Activated CD4-positive, alpha-beta T cell treated with anti-CD3 and anti-CD28 coated beads for 4 hours (primary cell): ENCODE measurements around the gene BRD7.
A peak's percentile ranks its signal among the peaks of the same experiment; 100 is the strongest.

Experiments
- DNase-seq, 2 donors: peaks; one replicate each; pipeline ENCODE4 v3.0.0-alpha.2; 2020

The BRD7 gene

DNA sequence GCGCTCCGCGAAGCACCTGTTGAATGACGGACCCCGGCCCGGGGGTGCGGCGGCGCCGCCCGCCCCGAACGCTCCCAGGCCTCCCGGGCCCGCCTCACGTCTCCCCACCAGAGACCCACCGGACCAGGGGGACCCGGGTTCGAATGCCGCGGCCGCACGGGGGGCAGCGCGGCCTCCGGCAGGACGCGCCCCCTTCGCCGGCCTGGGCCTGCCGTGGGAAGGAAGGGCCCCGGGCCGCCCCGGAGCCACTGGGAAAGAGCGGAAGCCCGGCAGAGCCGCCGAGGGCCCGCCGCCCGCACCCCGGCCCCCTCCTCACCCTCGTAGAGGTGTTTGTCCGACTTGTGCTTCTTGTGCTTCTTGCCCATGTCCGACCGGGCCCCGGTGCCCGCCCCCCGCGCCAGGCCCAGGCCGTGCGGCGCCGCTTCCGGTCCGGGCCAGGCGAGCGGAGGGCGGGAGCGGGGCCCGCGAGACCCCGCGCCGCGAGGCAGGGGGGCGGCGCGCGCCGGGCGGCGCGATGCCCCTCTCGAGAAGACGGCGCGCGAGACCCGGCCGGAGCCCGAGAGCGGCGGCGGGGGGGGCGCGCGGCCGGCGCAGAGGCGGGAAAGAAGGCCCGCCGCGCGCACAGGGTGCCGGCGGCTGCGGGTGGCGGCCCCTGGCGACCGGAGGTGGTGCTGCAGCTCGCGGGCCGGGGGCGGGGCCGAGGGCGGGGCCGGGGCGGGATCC lies at the start of gene BRD7:
Gene BRD7 (minus strand): TSS at position 579 of the 723 bp plus-strand sequence. CDS start 214 bp downstream, at position 365.
- peak; percentile 59 to 72 for DNase-seq

DNA sequence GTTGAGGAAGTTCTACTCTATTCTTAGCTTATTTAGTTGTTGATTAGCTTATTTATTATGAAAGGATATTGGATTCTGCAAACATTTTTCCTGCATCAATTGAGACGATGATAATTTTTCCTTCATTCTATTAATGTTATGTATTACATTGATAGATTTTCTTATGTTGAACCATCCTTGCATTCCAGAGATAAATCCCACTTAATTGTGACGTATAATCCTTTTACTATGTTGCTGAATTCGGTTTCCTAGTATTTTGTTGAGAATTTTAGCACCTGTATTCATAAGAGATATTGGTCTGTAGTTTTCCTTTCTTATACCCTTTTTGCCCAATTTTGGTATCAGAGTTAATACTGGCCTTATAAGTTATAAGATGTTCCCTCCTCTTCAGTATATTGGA lies 47.6 kb upstream of the BRD7 start:
- no peak for DNase-seq

DNA sequence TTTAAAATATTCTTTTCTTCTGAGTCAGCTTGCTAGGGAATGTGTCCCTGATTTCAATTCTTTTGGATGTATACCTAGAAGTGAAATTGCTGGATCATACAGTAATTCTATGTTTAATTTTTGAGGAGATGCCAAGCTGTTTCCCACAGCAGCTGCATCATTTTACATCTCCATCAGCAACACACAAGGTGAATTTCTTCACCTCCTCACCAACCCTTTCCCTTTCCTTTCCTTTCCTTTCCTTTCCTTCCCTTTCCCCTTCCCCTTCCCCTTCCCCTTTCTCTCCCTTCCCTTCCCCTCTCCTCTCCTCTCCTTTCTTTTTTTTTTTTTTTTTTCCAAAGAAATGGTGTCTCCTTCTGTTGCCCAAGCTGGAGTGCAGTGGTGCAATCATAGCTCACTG lies 45.4 kb upstream of the BRD7 start:
- no peak for DNase-seq

DNA sequence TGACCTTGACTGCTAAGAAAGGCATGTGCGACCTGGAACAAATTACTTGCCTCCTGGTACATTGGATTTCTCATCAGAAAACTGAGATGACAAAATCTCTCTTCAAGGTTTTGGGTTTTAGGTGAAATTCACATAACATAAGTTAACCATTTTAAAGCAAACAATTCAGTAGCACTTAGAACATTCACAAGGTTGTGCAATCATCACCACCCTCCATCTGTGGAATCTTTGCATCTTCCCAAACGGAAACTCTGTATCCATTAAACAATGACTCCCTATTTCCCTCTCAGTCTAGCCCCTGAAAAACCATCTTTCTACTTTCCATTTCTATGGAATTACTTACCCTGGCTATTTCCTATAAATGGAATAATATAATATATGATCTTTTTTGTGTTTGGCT lies 42.2 kb upstream of the BRD7 start:
- DNase-seq = no peak

DNA sequence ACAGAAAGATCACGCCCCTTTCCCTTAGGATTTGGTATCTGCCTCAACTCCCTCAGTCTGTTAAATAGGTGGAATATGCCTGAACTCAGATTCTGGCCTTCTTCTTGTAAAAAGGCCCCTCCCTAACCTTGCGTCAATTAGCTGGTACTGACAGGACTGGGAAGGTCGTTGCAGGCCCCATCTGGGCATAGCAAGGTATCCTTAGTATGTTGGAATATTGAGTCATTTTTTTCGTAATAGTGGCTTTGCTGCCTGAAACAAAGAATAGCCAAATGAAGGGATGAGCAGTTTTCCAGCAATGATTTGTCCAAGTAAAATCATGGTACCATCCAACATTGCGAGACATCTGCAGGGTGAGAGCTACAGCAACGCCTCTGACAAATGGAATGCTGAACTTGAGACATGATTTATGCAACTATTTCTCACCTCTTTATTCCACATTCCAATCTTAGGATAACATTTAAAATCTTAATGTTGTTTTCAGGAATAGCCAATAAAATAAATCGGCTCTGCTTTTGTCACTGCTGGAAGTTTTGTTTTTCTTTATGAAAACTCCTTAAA lies 39.3 kb upstream of the BRD7 start:
- no peak for DNase-seq

DNA sequence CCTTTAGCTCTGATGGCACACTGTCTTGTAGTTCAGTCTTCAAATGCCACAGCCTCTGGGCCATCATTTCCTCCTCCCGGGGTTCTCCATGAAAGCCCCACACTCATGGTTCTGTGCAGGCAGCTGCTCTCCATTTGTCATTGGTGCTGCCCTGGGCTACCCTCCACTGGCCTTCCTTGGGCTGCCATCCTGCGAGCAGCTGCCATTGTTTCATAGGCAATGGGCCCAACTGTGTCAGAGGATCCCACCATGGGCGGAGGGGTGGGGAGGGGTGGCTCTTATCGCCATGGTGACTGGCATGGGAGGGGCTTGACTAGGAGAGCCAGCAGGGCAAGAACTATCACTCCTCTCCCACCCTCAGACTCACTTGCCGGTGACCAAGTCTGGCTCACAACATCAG lies 38.6 kb upstream of the BRD7 start:
- no peak for DNase-seq

DNA sequence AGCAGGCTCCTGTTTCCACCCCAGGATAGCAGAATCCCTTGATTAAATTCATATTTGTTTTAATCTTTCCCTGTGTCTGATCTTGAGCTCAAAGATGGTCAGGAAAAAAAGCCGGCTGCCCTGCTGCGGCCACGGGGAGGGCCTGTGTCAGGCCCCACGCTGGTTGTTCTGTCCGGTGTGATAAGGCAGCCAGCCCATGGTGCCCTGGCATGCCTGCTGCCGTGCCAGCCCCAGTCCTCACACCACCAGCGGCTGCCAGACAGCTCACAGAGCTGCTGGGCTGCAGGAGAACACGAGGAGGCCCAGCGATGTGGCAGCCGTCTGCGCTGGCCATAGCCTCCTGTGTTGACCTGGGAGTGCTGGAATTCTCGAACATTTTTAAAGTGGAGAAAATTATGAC lies 34.7 kb upstream of the BRD7 start:
- no peak for DNase-seq

DNA sequence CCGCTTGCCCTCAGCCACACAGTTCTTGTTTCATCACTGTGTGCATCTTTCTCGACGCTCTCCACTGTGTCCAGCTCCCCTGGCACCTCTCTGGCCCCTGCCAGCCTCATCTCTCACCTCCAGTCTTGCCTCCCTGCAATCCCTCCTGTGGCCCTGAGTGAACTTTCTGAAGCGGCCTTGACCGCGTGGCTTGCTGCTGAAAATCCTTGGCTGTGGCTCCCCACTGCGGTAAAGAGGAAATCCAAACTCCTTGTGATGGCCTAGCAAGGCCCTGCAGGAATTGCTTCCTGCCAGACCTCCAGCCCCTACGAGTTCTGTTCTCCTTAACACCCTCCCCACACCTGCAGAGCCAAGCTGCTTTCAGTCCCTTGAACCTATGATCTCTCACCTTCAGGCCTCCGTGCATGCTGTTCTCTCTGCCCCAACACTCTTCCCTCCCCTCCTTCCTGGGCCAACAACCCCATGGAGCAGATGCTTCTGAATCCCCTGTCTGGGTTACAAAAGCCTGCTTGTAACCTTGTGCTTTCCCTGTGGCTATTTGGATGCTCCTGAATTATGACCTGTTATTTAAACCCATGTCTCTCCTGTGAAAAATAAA lies 33.6 kb upstream of the BRD7 start:
- no peak for DNase-seq

DNA sequence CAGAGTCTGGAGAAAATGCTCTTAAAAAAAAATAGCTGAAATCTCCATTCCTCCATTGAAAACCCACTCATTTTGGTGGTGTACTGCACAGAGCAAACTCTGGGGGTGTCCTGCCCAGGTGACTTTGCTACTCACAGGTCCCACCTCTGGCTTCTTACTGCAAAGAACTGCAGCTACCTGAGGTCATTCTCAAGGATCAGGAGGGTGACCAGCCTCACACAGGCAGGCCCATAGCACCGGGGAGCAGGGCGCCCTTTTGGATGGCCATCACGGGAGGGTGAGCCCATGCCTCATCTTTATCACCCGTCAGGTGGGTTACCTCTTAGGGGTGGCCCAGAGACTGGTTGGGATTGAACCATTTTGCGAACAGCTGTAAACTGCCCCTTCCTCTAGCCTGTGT lies 32.6 kb upstream of the BRD7 start:
- no peak for DNase-seq

DNA sequence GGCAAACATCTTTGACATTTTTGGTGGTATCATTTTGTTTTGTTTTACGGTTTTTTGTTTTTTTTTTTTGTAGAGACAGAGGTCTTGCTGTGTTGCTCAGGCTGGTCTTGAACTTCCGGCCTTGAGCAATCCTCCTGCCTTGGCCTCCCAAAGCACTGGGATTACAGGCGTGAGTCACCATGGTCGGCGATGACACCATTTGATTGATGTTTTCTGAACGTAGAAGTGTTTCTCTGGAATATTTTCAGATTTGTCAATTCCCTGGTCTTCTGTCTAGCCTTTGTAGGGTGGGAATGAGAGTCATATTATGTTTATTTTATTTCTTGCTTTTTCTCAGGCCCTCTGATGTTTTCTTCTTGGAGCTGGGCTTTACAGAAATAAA lies 32.2 kb upstream of the BRD7 start:
- DNase-seq = no peak

DNA sequence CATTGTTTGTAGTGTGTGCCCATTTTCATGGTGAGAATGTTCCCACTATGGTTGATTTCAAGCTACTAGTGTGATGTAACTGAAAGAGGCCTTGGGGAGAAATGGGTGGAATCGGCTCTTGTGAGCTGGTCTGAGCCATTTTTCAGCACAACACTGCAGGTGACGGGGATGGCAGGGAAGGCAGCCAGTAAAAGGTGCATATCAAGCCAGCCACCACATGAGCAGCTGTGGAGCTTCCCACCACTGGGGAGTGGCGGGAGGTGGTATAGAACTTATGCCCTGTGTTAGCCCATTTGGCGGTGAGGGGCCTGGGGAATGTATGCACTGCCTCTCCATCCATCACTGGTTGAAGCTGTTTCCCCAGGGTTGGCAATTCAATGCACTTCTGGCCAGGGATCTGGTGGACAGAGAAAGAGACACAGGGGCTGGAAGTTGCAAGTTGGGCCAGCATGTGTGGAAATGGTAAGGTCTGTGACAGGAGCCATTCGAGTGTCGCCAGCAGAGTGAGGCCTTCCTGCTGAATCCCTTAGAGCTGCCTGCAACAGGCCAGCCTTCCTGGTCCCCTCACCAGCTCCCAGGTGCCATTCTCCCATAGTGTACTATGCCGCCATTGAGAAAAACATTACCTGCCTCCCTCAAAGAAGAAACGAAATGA lies 31.7 kb upstream of the BRD7 start:
- DNase-seq = no peak

DNA sequence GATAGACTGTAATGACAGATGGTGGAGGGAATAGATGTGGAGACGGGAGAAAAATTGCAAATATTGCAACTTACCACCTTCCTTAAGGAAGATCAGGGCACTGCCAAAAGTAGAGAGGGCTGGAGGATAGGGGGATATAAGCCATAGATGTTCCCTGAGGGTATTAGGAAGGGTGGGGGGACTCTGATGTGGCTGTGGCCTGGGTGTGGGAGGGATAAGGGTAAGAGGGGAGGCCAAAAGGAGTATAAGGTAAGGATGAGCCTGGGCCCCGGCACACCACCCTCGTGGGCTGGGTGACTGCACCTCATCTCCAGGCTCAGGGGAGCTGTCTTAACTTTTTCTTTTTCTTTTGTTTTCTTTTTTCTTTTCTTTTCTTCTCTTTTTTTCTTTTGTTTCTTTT lies 30.6 kb upstream of the BRD7 start:
- DNase-seq = no peak

DNA sequence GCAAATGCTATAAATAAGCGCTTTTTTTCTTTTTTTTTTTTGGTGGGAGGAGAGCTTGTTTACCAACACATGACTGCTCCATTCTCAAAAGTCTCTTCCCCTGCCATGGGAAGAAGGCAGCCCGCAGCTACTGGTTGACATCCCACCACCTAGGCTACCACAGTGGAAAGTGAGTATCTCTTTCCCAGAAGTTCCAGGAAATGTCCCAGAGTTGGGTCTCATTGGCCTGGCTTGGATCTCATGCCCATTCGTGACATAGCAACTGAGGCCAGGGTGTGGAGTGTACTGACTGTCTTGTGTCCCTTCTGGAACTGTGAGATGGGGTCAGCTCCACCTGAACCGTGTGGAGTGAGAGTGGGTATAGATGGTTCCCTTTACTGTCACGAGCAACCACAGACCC lies 29.5 kb upstream of the BRD7 start:
- no peak for DNase-seq

DNA sequence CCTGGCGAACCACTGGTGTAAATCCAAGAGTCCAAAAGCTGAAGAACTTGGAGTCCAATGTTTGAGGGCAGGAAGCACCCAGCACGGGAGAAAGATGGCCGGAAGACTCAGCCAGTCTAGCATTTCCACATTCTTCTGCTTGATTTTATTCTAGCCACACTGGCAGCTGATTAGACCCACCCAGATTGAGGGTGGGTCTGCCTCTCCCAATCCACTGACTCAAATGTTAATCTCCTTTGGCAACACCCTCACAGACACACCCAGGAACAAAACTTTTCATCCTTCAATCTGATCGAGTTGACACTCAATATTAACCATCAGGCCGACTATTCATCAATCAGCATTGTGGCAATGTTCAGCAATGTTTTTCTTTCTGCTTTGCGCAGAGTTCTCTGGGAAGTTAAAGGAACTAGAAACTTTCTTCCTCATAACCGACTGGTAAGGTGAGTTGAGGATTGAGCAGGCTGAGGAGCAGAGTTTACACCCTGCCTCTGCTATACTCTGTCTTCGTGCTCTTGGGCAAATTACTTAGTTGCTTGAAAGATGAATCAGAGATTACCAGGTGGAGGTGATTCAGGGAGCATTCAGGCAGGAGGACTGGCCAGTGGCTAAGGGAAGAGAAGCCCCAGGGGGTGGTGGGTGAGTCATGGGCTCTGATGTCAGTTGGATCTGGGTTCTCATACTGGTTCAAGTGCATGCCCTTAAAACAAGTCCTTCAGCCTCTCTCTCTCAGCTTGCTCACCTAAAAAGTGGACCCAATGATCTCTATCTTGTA lies 28.2 kb upstream of the BRD7 start:
- DNase-seq = no peak

DNA sequence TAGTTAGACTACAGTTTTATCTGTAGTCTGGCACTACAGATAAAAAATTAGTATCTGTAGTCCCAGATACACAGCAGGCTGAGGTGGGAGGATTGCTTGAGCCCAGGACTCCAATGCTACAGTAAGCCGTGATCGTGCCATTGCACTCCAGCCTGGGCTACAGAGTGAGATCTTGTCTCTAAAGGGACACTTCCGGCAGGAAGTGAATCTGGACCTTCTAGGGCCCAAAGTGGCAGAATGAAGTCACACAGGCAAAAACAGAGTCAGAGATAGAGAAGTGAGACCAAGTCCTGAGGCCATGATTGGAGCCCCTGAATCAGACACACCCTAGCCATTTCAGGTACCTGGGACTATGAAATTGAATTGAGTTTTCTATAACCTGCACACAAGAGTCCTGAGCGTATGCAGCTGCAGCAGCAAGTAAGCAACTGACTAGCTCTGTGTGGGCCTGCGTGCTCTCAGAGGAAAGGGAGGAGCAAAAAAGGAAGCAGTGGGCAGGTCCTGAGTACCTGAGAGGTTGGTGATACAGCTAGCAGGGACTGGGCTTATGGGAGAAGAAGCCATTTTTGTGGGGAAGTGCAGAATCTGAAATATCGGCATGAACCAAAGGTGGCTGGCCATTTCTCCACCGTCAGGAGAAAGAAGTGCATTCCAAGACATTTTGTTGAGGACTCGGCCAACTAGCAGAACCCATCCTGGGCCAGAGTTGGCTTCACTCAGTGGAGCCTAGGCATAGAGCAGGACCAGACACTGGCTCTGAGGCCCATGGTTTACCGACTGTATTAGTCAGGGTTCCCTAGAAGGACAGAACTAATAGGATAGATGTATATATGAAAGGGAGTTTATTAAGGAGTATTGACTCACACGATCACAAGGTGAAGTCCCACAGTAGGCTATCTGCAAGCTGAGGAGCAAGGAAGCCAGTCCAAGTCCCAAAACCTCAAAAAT lies 27.2 kb upstream of the BRD7 start:
- DNase-seq = peak; percentile 8 to 13

DNA sequence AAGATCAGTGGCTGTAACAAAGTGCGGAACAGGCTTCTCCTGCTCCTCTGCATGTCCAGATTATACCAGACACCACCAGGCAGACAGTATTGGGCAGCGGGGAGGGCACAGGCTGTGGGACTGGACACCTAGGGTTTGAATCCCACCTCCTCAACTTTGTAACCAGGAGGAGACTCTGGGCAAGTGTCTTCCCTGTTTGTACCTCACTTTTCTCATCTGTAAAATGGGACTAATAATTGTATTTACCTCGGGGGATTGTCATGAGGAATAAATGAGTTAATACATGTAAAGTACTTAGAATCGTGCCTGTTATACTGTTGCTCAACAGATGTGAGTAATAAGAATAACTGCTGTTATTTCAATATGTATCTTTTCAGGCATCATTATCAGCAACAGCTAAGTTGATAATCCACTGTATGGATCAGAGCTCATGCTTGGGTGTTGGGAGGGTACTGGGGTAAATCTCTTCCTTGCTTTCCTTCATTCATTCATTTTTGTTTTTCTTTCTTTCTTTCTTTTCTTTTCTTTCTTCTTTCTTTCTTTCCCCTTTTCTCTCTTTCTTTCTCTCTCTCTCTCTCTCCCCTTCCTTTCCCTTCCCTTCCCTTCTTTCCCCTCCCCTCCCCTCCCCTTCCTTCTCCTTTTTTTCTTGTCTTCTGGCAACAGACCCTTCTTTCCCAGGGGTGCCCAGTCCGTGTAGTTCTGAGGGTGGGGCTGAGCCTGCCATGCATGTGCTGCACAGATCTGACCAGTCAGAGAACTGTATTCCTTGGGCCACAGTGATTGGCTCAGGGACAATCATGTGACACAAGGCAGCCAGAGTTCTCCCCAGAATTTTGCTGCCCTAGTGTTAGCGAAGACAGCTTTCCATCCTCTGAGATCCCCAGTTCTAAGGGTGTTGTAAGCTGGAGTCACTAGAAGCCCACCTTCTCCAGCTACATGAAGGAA lies 25.3 kb upstream of the BRD7 start:
- no peak for DNase-seq

DNA sequence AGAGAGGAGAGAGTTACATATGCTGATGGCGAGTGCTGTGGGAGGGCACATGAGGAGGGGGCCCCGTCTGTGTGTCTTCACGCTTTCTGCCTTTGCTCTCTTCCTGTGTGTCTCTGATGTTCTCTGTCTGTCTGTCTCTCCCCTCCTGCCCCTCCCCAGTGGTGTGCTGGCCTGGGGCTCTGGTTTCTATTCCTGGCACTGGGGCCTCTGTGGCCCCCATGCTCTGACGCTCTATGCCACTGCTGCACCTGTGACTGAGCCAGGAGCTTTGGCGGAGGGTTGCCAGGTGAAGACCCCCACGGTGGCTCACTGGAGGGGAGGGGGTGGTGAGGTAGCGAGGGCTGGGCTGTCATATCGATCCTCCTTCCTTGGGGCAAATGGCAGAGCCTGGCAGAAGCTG lies 24.6 kb upstream of the BRD7 start:
- no peak for DNase-seq

DNA sequence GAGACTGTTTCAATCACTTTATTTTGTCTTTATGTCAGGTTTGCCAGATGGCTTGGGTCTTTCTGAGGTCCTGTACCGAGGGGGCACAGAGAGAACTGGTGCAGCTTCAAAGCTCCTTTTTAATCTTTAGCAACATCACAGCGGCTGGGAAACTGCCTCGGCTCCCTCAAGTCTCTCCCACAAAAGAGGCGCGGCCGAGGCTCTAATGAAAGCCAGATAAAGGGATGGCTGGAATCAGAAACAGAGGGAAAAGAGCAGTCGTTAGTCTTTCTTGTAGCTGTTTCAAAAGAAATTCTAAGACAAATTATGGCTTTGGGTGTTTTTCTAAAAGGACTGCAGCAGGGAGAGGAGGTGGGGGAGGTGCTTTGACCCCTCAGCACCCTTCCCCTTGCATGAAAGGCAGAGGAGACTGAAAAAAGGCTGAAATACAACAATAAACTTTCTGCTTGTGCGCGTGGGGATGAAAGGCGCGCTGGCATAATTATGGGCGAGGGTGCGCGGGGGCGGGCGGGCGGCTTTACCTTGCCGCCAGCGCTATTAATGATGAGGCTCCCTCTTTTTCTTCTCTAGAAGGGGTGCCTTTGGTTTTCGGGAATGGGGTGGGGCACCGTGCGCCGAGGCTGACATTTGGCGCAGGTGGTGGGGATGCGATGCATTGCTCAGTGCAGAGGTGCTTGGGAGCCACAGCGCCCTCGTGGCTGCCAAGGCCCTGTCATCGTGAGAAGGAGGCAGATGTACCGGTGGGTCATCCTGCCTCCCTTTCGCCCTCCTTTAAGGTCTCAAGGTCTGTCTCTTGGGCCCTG lies 22.3 kb upstream of the BRD7 start:
- DNase-seq = no peak

DNA sequence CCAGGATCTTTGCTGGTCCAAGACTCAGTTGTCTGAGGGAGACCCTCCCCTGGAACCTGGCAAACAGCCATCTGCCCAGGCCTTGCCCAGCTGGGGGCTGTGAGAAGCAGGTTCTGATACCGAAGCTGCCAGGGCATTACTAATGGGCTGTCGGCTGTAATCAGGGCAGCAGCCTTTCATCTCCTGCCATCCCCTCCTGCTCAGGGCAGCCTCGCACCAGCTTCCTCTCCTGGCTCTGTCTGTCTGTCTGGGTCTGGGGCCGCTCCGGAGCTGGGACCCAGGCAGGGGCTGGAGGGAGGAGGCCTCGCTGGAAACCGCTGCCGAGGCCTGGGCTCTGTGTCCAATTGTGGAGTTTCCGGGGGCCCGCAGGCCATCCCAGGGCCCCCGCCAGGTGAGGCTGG lies 21.6 kb upstream of the BRD7 start:
- no peak for DNase-seq

DNA sequence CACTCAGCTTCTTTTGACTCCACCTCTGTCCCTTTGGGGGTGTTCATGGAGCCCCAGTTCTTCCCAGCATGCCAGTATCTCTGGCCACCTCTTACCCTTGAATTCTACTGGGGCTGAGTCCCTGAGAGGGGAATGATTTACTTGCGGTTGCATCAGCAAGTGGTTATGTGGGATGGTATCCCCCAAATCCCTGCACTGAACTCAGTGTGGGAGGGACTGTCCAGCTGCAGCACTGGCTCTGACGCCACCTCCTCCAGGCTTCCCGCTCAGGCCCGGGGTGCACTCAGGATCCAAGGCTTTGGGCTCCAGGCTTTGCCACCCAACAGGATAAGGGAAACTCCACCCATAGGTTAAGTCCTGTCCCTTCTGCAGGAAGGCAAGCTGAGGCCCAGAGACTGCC lies 21.1 kb upstream of the BRD7 start:
- DNase-seq = no peak
